Endometrial microvascular endothelial cells (primary cell): Measurements from ENCODE around the gene PRELP. TPM values are rescaled to one million over a fixed set of nuclear protein-coding genes. Genes with fewer than 3 reads are reported as not detected.
"Not testable (repeated sequence)": the region's sequence is repeated elsewhere in the genome, so short reads cannot be mapped to it uniquely, and the experiment has no call there.

ENCODE experiments used
- in situ Hi-C: cut with HindIII; loops from 2 replicates; pipeline ENCODE4 v1.10.0; 2017; ENCODE audit warnings: low sequenced_read_pairs, low pct_unique_long_range_greater_than_20kb; ENCODE audit errors: inconsistent ontology term
- total RNA-seq: library from RNA; depleted of rRNA; stranded (reverse); fragments of >200 nt; gene quantifications from one replicate; pipeline ENCODE4 v1.2.3, GENCODE V29; 2015; ENCODE audit errors: inconsistent ontology term

The PRELP gene
- total RNA-seq, 1 donor from 2014 or later = not detected

DNA sequence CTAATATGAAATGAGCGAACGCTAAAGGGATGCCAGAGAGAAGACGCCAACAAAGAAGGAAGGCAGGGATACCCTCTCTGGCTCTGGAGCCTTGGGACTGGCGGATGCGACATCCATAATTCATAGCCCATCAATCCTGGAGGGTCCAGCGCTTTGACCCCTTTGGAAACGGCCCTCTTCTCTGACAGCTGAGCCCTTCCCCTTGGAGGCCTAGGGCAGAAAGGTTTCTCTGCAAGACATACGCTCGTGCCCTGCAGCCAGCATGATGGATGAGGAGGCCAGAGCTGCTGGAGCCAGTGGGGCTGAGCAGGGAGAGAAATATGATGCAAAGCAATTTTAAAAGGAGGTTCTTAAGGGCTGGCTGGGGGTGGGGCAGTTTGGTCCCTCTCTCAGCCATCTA is 40.6 kb downstream of the PRELP start:
- in situ Hi-C loops = no loop called here

DNA sequence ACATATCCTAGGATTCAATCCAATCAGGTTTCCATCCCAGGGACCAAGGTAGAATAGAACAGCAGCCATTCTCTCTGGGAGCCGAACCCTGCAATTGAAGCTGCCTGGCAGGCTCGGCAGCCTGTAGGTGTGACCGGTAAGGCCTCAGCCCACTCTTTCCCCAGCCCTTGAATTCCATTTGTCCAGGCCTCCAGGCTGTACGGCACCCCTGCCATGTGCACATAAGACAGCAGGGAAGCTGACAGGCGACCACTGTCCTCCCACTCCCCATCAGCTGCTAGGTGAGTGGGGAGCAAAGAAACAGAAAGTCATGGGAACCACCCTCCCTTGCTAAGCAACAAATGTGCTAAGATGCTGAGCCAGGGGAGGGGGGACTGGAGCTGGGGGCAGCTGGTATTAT is 41.3 kb downstream of the PRELP start:
- in situ Hi-C loops = no loop called here

DNA sequence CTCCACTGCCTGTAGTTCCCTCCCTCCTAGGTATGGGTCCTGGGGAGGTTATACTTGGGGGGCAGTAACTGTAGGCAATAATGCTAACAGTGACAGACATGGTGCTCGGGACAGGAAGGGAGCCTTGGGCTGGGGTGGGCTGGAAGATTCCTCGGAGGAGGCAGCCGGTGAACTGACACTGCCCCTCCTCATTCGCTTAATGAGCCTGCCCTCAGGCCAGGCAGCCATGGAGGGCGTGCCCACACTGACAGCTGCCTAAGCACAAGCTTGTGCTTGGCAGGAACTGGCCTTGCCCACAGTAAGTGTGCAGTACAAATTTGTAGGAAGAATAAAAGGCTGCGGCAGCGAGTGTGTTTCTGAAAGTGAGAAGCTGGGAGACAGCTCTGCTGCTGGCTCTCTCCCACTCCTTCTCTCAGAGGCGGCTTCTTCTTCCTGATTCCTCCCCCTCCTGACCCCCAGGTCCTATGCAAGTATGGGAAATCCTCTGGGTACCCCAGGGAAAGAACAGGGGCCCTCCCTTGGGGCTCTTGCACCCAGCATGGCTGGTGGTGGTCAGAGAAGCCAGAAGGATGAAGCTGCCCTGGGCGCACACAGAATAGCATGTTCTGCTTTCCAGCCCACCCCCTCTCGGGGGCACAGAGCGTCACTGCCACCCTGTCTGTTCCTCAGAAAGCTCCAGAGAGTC is 42.0 kb downstream of the PRELP start:
- in situ Hi-C loops = no loop called here

DNA sequence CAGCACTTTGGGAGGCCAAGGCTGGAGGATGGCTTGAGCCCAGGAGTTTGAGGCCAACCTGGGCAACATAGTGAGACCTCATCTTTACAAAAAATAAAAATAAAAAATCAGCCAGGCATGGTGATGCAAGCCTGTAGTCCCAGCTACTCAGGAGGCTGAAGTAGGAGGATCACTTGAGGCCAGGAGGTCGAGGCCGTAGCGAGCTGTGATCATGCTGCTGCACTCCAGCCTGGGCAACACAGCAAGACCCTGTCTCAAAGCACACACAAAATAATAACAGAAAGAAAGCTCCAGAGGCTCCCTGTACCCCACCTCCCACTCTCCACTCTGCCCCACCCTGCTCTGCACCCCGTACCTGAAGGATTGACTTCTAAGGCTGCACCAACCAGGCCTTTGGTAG is 42.5 kb downstream of the PRELP start:
- in situ Hi-C loops = not testable (repeated sequence)

DNA sequence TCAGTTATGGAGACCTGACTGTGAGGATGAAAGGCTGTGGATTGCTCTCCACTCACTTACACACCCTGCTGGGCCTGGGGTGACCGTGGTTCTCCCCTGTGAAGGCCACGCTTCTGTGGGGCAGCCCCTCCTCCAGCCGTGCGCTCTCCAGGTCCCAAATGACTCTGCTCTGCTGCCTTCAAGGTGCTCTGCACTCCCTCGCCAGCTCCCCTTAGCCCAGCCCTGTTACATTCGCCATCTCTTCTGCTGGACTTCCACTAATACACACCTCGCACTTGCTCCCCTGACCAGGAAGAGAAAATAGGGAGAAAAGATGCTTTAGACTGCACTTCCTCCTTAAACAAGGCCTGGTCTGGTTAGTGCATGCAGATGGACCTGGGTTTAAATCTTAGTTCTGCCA is 42.9 kb downstream of the PRELP start:
- in situ Hi-C loops = no loop called here

DNA sequence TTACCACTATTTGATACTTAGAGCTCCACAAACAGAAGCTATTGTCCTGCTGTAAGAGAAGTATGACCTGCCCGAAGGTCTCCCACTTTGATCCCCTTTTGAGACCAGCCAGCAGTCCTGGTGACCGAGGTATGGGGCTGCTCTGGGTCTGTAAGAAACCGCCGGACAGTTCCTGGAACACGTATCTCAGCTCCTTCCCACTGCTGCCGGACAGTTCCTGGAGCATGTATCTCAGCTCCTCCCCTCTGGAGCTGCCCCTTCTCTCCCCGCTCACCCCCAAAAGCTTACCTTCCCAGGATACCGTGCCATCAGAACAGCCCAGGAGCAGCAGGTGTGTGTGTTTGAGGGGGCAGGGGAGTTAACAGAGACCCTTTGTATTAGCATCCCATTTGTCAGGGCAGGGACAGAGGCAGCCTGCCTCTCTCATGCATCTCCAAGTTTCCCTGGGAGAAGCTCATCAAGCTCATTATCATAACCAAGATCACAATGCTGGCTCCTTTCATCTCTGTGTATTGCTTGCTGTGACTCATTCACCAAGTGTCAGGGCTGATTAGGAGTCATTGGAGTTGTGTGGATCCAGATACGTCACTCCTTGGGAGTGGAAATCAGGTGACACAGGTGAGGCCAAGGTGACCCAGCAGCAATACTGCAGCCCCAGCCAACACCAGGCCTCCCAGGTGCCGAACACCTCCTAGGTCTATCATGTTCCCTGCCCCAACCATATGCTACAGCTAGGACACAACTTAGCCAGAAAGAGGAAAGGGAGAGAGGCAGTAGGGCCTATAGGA is 43.6 kb downstream of the PRELP start:
- in situ Hi-C loops = no loop called here

DNA sequence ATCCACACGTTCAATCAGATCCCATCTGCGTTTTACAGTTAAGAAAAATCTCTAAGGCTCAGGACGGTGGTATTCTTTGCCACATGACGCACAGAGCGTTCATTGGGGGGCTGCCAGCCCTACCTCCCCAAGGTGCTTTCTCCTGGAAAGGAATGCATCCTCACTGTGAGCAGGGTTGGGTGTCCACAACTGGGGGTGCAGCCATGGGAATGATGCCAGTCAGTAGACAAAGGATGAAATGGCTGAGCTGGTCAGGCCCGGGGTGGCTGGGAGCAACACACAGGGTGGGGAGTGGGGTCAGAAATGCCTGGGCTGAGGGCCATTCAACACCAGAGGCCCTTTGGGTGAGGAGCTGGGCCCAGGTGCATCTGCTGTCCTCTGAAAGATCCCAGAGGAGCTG is 44.3 kb downstream of the PRELP start:
- in situ Hi-C loops = no loop called here

DNA sequence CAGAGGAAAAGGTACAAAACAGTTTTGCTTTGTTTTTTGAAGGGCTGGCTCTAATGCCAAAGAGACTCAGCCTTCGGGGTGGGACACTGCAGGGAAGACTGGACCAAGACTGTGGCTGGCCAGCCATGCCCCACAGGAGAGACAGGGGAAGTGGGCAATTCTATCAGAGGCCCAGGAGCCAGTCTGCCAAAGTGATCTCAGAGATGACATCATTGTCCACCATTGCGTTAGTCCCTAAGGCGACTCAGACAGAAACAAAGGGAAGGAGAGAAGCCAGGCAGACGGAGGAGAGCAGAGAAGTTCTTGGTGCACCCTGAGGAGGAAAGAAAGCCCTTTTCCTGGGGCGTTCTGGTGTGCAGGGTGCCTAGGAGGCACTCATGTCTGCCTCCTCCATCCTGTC is 44.7 kb downstream of the PRELP start:
- in situ Hi-C loops = no loop called here

DNA sequence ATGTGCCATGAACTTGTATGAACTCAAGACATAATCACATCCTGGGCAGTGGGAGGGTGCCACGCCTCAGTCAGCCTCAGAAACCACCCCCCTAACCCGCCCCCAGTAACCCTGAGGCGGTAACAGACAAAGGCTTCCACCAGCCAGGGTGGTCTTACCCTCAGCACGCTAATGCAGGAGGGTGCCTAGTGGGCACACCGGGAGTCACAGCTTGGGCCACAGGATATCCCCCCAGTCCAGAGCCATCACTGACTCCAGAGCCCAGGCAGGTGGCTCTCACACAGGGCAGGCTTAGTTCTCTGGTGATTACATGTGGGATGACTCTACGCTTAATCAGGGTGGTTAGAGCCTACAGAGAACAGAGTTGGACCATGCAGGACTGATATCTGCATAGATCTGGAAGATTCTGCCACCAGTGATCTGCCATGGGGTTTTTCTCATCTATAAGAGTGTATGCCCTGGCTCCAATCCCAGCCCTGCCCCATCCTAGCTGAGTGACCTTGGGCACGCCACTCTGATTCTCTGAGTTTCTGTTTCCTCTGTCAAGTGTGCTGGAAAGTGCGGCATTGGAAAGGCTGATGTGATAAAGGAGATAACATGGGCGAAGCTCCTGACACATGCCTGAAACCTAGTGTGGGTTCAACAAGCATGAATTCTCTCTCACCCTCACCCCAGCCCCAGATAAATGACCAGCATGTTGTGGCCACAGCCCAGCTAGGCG is 45.6 kb downstream of the PRELP start:
- in situ Hi-C loops = no loop called here

DNA sequence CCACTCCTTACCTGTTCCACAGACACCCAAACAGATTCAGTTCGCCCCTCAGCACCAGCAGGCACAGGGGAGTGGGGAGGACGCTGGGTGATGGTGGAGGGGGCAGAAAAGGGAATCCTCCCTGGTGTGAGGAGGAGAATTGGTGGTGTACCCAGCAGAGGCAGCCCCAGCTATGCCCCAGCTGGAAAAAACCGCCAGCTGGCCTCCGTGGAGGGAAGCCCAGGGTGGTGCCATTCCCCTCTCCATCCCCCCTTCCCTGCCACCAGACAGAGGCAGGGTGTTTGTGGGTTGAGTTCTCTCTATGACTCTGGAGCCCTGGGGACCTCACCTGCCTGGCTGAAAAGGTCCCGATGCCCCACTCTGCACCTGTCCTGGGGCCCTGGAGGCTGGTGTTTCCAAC is 46.2 kb downstream of the PRELP start:
- in situ Hi-C loops = no loop called here

DNA sequence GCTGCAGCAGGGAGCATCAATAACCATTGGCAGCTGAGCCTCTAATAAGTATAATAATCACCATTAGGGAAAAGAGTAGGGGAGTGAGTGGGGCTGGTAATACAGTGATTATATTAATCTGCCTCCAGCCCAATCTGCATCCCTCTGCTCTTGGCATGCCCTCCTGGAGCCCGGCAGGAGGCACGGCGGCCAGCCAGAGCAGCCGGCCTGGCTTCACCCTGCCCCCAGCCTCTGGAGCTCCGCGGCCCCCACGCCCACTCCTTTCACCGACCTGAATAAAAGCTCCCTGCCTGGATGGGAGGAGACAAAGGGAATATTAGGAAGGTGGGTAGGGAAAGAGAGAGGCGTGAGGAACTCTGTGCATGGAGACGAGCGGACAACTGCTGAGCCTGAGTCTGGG is 46.6 kb downstream of the PRELP start:
- in situ Hi-C loops = no loop called here

DNA sequence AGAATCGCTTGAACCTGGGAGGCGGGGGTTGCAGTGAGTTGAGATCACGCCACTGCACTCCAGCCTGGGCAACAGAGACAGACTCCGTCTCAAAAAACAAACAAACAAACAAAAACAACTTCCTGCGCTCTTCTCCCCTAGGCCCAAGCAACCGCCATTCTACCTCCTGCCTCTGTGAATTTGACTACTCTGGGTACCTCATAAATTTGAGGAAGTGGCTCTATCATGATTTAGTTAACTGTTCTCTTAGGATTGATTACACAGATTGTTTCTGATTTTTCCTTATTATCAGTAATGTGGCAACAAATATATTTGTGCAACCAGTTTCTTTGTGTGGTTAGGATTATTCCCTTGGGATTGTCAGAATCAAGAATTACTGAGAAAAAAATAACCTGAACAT is 48.1 kb downstream of the PRELP start:
- in situ Hi-C loops = no loop called here

DNA sequence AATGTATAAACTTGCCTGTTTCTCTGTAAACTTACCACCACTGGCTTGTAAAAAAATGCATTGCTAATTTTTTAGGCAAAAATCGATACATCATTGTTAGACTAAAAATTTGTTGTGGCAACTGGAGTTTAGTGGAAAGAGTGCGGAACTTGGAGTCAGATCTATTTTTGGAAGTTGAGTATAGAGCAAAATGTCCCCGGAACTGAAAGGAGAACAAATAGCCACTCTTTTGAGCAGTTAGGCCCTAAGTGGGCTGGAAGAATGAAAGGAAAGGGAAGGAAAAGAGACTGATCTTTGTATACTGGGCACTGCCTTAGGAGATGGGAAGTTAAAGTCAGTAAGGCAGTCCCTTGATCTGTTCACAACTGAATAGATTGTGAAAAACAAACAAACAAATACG is 48.5 kb downstream of the PRELP start:
- in situ Hi-C loops = no loop called here

DNA sequence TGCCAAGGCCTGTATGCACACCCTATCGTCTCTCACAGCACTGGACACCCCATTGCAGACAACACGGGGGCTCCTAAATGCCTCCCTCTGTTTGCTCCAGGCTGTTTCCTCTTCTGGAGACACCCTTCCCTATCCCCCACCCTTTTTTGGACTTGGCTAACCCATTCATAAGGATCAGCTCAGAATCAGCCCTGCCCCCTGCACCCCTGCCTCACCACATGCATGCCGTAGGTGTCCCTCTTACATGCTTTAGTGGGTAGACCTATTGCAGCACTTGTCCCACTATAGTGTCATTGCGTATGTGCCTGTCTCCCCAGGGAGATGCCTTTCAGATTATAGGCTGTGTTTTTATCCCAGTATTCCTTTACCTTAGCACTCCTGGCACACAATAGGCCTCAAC is 49.2 kb downstream of the PRELP start:
- in situ Hi-C loops = no loop called here

DNA sequence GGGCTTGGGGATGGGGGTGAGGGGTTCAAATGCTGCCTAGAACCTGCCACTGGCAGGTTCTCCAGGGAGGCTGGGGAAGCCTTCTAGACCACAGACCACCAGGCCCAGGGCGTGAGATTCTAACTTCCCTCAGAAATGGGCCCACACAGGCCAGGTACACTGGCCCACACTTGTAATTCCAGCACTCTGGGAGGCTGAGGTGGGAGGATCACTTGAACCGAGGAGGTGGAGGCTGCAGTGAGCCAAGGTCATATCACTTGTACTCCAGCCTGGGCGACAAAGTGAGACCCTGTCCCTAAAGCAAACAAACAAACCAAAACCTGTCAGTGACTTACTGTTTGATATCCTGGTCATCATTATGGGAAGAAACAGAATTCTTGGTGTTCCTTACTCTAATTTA is 50.1 kb downstream of the PRELP start:
- in situ Hi-C loops = no loop called here

DNA sequence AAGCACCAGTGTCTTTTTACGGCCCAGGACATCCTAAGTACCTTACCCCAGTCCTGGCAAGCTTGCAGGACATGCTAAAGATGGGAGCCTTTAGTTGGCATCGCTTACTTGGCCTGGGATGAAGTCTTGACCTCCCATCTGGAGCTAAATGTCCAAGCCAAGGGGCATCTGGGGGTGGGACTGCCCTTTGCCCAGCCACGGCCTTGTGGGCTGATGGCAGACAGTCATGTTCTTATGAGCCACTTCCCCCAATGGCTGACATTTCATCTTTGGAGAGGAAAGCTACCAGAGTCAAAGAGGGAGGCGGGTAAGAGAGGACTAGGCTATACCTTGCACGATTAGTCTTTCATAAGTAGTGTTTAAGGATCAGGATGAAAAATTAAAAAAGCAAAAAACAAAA is 50.5 kb downstream of the PRELP start:
- in situ Hi-C loops = no loop called here

DNA sequence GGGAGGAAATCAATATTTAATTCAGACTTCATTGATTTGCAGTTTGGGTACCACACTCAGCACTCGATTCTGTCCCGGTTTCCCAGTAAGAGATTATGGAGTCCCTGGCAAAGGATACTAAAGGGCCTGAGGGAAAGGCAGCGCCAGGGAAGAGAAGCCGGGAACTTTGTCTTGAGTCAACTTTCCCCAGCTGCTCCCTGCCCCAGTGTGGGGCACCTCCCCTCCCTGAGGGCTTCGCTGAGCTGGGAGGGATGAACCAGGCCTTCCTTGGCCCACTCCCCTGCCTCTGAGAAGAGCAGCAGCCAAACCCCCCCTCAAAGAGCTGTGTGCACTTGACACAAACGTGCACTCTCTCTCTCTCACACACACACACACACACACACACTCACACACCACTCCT is 51.0 kb downstream of the PRELP start:
- in situ Hi-C loops = no loop called here

DNA sequence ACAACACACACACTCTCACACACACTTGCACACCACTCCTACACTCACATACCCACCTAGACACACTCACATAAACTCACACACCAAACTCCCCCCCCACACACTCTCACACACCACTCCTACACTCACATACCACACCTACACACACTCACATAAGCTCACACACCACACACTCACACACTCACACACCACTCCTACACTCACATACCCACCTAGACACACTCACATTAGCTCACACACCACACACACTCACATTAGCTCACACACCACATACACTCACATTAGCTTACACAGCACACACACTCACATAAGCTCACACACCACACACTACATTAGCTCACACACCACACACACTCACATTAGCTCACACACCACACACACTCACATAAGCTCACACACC is 51.4 kb downstream of the PRELP start:
- in situ Hi-C loops = no loop called here

DNA sequence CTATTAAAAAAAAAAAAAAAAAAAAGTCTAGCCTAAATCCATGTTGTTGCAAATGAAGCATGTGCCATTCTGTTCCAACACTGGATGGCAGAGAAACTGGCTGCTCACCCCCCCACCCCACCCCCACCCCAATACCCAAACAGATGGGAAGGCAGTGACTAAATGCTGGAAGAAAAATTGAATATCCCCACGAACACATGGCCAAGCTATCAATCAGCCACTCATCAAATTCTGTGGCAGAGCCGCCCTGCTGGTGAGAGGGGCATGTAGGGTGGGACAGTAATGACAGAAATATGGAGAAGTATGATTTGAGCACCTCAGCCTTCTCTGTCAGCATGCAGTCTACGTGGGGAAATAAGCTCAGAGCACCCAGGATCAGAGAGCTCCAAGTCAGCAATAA is 52.5 kb downstream of the PRELP start:
- in situ Hi-C loops = no loop called here
